ENCODE results near the gene RASGRF1.
A peak's percentile ranks its signal among the peaks of the same experiment; 100 is the strongest.
"Not testable (repeated sequence)": the region's sequence is repeated elsewhere in the genome, so short reads cannot be mapped to it uniquely, and the experiment has no call there.

The RASGRF1 gene, protein sequence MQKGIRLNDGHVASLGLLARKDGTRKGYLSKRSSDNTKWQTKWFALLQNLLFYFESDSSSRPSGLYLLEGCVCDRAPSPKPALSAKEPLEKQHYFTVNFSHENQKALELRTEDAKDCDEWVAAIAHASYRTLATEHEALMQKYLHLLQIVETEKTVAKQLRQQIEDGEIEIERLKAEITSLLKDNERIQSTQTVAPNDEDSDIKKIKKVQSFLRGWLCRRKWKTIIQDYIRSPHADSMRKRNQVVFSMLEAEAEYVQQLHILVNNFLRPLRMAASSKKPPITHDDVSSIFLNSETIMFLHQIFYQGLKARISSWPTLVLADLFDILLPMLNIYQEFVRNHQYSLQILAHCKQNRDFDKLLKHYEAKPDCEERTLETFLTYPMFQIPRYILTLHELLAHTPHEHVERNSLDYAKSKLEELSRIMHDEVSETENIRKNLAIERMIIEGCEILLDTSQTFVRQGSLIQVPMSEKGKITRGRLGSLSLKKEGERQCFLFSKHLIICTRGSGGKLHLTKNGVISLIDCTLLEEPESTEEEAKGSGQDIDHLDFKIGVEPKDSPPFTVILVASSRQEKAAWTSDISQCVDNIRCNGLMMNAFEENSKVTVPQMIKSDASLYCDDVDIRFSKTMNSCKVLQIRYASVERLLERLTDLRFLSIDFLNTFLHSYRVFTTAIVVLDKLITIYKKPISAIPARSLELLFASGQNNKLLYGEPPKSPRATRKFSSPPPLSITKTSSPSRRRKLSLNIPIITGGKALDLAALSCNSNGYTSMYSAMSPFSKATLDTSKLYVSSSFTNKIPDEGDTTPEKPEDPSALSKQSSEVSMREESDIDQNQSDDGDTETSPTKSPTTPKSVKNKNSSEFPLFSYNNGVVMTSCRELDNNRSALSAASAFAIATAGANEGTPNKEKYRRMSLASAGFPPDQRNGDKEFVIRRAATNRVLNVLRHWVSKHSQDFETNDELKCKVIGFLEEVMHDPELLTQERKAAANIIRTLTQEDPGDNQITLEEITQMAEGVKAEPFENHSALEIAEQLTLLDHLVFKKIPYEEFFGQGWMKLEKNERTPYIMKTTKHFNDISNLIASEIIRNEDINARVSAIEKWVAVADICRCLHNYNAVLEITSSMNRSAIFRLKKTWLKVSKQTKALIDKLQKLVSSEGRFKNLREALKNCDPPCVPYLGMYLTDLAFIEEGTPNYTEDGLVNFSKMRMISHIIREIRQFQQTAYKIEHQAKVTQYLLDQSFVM (N-terminal part only)

DNA sequence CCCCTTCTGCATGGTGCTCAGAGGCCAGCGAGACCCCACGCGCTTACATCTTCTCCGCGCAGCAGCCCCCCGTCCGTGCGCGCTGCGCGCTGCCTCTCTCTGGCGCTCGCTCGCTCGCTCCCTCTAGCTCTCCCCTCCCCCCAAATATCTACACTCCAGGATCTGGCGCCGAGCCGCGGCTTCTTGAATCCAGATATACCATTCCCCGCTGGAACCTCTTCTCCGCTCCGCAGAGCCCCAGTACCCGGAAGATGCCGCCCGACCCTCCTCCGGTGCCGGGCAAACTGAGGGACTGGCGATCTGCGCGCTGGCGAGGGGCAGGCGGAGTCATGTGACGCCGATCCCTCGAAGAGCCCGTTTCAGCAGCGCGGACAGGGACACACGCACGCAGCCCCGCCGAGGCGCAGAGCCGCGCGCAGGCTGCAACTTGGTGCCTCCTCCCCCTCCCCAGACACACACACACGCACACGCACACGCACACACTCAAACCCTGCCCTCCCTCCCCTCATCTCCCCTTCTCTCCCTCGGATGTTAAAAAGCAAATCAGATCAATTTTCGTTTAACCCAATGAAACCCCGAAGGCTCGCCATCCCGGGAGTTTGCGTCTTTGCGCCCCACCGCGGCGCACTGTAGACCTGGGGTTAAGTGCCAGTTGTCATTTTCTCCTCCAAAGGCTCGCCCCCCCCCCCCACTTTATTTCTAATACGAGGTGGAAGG lies at the start of gene RASGRF1:
Gene RASGRF1 (minus strand): TSS at position 294 of the 717 bp plus-strand sequence. CDS start 282 bp downstream, at position 12.
- DNase-seq: peak; percentile 65

DNA sequence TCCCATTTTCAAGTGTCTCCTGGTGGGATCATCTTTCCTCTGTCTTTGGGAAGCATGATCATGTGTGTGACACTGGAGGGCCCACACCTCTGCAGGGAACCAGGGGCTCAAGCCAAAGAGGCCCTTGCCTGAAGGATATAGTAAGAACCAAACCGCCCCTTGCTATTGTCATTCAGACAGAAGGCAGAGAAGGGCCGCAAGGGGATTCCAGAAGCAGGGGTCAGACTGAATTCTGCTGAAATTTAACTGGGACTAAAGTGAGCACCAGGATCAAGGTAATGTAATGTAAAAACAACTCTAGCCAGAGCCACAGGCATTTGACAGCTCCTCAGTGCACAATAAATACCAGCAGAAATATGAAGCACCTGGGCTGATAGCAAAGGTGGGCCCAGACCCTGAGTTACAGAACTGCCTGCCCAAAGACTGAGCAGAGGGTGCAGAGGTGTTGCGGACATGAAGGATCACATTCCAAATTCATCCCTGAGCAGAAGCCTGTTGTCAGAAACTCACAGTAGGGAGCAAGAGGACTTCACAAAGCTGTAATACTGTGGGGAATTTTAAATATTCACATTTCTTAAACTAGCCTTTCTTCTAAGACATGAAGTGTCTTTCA lies 46.0 kb upstream of the RASGRF1 start:
- no peak for DNase-seq

DNA sequence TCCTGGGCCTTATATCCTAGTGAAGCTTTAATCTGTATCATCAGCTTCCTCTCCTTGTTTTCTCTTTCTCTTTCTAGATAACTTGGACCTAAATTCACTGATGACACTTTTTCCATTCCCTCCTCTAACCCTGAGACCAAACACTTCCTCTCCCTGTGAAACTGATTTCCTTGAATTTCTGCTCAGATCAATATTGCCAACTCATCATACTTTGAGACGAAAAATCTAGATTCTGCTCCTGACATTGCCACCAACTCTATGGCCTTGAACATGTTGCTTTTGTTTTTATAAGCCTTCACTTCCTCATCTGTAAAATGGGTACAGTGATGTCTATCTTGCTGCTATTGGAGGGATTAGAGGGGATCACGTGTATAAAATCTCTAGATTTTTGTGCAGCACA lies 42.7 kb upstream of the RASGRF1 start:
- DNase-seq: no peak

GRCh38 chr15:79132770-79133169 lies 42.2 kb upstream of the RASGRF1 start:
- DNase-seq: no peak

DNA sequence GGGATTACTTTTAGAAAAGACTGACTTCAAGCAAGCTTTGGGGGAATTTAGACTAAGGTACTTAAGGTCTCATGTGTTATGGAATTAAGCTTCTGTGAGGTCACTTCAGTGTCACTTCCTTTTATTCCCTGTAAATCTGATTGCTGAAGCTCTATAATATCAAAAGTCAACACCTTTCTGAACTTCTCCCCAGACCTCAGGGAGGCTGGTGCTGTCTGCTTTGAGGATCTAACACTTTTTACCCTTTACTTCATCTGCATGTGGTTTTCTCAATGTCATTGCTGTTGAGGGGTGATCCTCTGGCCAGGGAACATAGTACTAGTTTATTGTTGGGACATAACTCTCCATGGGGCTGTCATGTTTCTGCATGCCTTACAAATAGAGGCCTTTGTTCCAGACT lies 41.8 kb upstream of the RASGRF1 start:
- DNase-seq: no peak

- DNase-seq: no peak
Measured at GRCh38 chr15:79130535-79131130, 40.1 kb upstream of the RASGRF1 start.

- DNase-seq: no peak
Measured at GRCh38 chr15:79129235-79129634, 38.7 kb upstream of the RASGRF1 start.

DNA sequence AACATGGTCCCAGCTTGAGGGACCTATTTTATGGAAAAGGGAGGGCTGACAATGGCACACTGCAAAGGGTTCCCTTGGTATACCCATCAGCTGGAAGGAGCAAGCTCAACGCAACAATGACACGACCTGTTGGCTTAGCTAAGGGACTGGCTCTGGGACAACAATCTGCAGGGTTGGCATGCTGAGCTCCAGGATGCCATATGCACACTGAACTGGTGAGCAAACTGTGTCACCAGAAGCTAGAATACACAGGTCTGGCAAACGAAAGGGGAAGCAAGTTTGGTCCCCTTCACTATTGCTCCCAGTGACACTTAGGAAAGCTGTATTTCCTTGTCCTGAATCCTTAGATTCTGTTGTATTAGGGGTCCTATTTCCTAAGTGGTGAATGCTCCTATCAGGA lies 38.0 kb upstream of the RASGRF1 start:
- DNase-seq: no peak

- DNase-seq: no peak
Measured at GRCh38 chr15:79124388-79124787, 33.8 kb upstream of the RASGRF1 start.

GRCh38 chr15:79122991-79123390 lies 32.4 kb upstream of the RASGRF1 start:
- DNase-seq: no peak

DNA sequence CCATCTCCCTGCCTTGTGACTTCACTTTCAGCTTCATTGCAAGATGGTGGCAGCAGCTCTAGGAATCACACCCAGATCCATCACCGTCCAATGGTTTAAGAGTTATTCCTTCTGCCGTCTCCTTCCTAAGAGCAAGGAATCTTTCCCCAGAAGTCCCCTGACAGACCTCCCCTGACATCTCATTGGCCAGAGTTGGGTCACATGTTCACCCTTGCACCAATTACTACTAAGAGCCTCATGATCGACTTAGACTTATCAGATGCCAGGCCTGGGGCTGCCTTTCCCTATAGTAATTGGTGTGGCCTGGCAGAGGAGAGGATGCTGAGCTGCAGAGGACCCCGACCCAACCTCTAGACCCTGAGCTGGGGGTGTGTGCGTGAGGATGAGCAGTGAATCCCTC lies 31.8 kb upstream of the RASGRF1 start:
- no peak for DNase-seq

- DNase-seq: no peak
Measured at GRCh38 chr15:79121571-79121970, 31.0 kb upstream of the RASGRF1 start.

DNA sequence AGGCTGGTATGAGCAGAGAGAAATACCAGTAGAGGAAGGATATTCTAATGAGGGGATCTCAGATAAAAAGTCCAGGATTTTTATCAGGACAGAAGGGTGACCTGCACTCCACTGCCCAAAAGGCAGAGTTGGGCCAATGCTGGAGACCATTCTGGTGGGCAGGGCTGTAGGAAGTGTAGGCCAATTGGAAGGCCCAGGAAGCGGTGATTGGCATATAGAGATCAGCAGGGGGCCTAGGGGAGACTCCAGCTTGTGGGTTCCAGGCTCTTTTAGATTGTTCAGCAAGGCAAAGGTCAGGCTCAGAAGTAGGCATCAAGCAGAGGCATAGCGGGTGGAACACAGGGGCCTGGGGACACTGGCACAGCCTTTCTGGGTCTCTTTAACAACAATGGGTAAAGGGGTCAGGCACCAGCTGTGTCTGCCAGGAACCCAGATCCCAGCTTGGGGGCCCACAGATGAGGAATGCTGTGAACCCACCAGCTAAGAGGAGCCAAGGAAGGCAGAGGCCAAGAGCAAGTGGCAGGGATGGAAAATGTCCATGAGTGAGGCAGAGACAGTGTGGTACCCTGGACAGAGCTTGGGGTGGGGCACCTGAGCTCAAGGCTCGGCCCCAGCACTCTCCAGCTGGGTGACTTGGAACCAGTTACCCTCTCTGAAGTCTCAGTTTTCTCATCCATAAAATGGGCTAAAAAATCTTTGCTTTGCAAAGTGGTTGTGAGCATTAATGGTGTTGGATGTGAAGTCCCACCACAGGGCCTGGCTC lies 27.0 kb upstream of the RASGRF1 start:
- no peak for DNase-seq

GRCh38 chr15:79116771-79117170 lies 26.2 kb upstream of the RASGRF1 start:
- DNase-seq: no peak

DNA sequence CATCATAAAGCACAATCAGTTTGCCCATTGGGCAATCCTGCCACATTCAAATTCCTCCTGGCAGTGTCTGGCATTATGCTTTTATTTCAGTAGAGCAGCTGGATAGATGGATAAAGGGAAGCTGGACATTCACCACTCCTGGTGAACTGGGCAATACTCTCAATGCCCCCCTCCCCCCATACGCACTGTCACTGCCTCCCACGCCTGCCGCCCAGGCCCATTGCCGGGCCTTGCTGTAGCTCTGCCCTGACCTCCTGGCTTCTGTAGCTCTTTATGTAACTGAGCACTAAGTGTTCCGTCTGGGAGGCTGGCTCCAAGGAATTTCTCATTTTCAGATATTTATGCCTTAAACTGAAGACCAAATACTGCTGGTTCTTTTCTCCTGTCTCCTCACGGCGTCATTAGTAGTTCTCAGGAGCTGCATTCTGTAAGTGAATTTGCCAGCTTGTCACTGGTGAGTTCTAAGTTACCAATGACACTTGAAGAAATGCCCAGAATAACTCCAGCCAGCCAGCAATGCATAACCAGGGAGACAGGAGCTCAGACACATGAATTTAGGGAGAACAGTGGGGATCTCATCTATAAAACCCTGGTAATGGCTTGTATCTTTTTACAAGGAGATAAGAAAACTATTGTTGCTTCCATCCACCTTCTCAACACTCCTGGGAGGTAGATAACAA lies 25.5 kb upstream of the RASGRF1 start:
- no peak for DNase-seq

- DNase-seq: no peak
Measured at GRCh38 chr15:79113831-79114230, 23.3 kb upstream of the RASGRF1 start.

DNA sequence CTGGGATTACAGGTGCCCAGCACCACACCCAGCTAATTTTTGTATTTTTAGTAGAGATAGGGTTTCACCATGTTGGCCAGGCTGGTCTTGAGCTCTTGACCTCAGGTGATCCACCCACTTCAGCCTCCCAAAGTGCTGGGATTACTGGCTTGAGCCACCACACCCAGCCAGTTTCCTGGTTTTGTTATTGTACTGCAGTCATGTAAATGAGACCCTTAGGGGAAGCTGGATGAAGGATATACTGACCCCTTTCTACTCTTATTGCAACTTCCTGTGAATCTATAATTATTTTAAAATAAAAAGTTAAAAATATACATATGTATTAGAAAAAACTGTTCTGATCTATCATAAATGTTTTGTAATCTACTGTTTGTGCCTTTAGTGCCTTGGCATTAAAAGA lies 20.8 kb upstream of the RASGRF1 start:
- not testable (repeated sequence) for DNase-seq

DNA sequence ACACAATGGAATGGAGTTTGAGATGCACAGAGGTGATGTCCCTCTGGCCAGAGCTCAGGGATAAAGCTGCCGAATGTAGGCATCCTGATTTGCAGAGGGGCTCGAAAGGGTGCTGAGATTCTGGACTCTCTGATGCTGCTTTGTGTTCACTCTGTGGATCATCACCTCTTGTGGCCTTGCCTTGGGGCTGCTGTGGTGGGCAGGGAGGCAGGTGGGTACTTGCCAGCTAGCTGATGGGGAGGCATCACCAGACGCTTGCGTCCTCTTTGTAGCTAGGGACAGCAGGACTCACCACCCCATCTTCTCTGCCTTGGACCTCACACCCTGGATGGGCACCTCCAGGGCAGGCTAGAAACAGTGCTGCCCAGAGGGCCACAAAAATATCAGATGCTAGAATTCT lies 14.6 kb upstream of the RASGRF1 start:
- DNase-seq: peak; percentile 22

DNA sequence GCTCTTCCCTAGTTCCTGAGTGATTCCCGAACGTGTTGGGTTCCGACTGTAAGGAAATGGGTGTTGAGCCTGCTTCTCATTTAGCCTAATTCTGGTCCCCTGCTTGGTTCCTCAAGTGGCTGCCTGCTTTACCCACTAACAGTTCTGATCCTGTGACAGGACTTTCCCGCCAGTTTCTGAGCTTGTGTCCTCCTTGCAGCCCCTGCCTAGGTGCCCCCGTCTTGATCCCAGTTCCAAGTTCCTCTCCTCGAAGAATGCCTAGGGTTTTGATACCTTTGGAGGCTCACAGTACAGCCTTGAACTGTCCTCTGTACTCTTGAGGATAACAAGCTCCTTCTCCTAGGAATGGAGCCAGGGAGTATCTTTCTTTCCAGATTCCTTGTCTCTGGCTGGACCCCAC lies 12.0 kb upstream of the RASGRF1 start:
- no peak for DNase-seq

Measured in islet precursor cell (in vitro differentiated cells).